ENCODE measurements around the gene CHPT1. TPM values are rescaled to one million over a fixed set of nuclear protein-coding genes. Genes with fewer than 3 reads are reported as not detected.

CHPT1 gene
- total RNA-seq, 2 experiments from 2014 or later, result 15.2 to 15.8 TPM

GRCh38 chr12:101746196-101746595 lies 48.8 kb downstream of the CHPT1 start:
- no peaks in the 10 kb centered on the region for H3K27me3 Mint-ChIP-seq
- ChIA-PET POLR2A (no interaction called here), CTCF (interaction anchor here (1.5 kb wide), 2 partner anchors 11 to 28 kb away, joined by 3 to 4 read pairs; no protein-coding TSS in a partner anchor)
- DNase-seq (no peak), ATAC-seq (no peak)
- peaks cover 10% of the 10 kb centered on the region for H3K4me1 Mint-ChIP-seq (ENCODE audit: low read depth)
- TF ChIP-seq CTCF (IDR thresholded peaks at IDR 0.05), result no peak
- intact Hi-C loops (cut with micrococcal nuclease), result loop anchor here (10.0 kb wide), 1 partner anchor 251 kb away; no protein-coding TSS in a partner anchor
- peaks cover 29% of the 10 kb centered on the region for H3K36me3 Mint-ChIP-seq (ENCODE audit: low read depth)
- no peaks in the 10 kb centered on the region for H3K9me3 Mint-ChIP-seq
- H3K4me3 Mint-ChIP-seq, result no peak overlapping the region
- no peak overlapping the region for H3K27ac Mint-ChIP-seq

DNA sequence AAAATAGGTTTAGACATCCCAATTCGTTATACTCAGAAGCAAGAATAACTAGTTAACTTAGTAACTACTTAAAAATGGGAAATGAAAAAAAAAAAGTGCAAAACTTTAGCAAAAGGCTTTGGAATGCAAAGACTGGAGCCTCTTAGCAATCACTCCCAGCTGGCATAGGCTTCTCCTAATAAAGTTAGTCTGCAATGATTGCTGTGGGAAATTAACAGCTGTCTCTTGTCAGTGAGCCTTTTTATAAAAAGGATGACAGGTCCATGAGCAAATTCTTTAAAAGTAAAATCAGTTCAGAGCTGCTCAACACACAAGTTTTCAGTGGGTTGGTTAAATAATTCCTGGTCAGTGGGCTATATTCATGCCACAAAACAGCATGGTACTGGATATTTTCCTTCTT lies 49.2 kb downstream of the CHPT1 start:
- H3K4me3 Mint-ChIP-seq, result no peak overlapping the region
- no peak for TF ChIP-seq CTCF (IDR thresholded peaks at IDR 0.05)
- intact Hi-C loops (cut with micrococcal nuclease), result loop anchor here (10.0 kb wide), 1 partner anchor 252 kb away; no protein-coding TSS in a partner anchor
- ChIA-PET CTCF (interaction anchor here (1.1 to 1.5 kb wide), 3 partner anchors 11 to 94 kb away, joined by 3 to 4 read pairs (median 4); no protein-coding TSS in a partner anchor), POLR2A (no interaction called here)
- H3K36me3 Mint-ChIP-seq (ENCODE audit: low read depth), result peaks cover 30% of the 10 kb centered on the region
- DNase-seq, result no peak
- peaks cover 10% of the 10 kb centered on the region for H3K4me1 Mint-ChIP-seq (ENCODE audit: low read depth)
- no peaks in the 10 kb centered on the region for H3K27me3 Mint-ChIP-seq
- H3K9me3 Mint-ChIP-seq, result no peaks in the 10 kb centered on the region
- H3K27ac Mint-ChIP-seq, result no peak overlapping the region
- ATAC-seq, result no peak

DNA sequence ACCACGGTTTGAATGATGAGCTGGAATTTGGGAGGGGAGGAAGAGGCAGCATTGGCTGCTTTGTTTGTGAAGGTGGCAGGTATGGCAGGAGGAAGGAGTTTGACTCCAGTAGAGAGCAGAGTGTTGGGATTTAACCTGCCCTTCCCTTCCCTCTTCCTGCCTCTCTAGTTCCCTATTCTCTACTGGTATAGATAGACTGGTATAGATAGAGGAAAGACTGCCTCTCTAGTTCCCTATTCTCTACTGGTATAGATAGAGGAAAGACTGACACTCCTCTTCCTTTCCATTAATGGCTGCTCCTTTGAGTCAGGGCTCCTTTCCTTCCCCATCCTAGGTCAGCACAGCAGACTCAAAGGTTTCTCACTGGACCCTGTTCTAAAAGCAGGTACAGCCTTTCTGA lies 50.3 kb downstream of the CHPT1 start:
- DNase-seq, result no peak
- Mint-ChIP-seq H3K27me3 (no peaks in the 10 kb centered on the region), H3K36me3 (ENCODE audit: low read depth) (peaks cover 35% of the 10 kb centered on the region), H3K9me3 (no peaks in the 10 kb centered on the region), H3K27ac (no peak overlapping the region), H3K4me1 (ENCODE audit: low read depth) (peaks cover 10% of the 10 kb centered on the region), H3K4me3 (no peak overlapping the region)
- no peak for ATAC-seq
- CTCF ChIA-PET, result interaction anchor here (1.1 kb wide), 1 partner anchor 93 kb away, joined by 4 read pairs; no protein-coding TSS in a partner anchor
- intact Hi-C loops (cut with micrococcal nuclease), result loop anchor here (10.0 kb wide), 1 partner anchor 253 kb away; no protein-coding TSS in a partner anchor
- TF ChIP-seq CTCF (IDR thresholded peaks at IDR 0.05), result no peak
- POLR2A ChIA-PET, result no interaction called here

GRCh38 chr12:101748907-101749306 lies 51.5 kb downstream of the CHPT1 start:
- no peak for TF ChIP-seq CTCF (IDR thresholded peaks at IDR 0.05)
- CTCF ChIA-PET, result interaction anchor here (1.0 kb wide), 1 partner anchor 91 kb away, joined by 6 read pairs; no protein-coding TSS in a partner anchor
- Mint-ChIP-seq H3K4me3 (no peak overlapping the region), H3K27ac (no peak overlapping the region), H3K4me1 (ENCODE audit: low read depth) (peaks cover 3% of the 10 kb centered on the region), H3K9me3 (no peaks in the 10 kb centered on the region), H3K27me3 (no peaks in the 10 kb centered on the region), H3K36me3 (ENCODE audit: low read depth) (peaks cover 33% of the 10 kb centered on the region)
- no peak for DNase-seq
- intact Hi-C loops (cut with micrococcal nuclease), result loop anchor here (10.0 kb wide), 1 partner anchor 254 kb away; no protein-coding TSS in a partner anchor
- POLR2A ChIA-PET, result no interaction called here
- no peak for ATAC-seq

- POLR2A ChIA-PET, result no interaction called here
- intact Hi-C loops (cut with micrococcal nuclease), result loop anchor here (10.0 kb wide), 2 partner anchors 255 to 335 kb away; no protein-coding TSS in a partner anchor
- DNase-seq, result no peak
- Mint-ChIP-seq H3K4me3 (no peak overlapping the region), H3K27me3 (no peaks in the 10 kb centered on the region), H3K4me1 (ENCODE audit: low read depth) (no peaks in the 10 kb centered on the region), H3K27ac (peak overlapping the region; percentile 13), H3K36me3 (ENCODE audit: low read depth) (peaks cover 33% of the 10 kb centered on the region), H3K9me3 (no peaks in the 10 kb centered on the region)
- no peak for TF ChIP-seq CTCF (IDR thresholded peaks at IDR 0.05)
- ATAC-seq, result no peak
- CTCF ChIA-PET, result no interaction called here
These were observed 52.2 kb downstream of the CHPT1 start for GRCh38 chr12:101749657-101750056.

Data from activated CD8-positive, alpha-beta T cell treated with anti-CD3 and anti-CD28 coated beads for 36 hours (primary cell).